GM21529 (cell line): ENCODE results near the gene CTBP2.
"Not testable (repeated sequence)": the region's sequence is repeated elsewhere in the genome, so short reads cannot be mapped to it uniquely, and the experiment has no call there.

Source experiments
- ATAC-seq: cut with Tn5 transposase; IDR thresholded peaks from one replicate; pipeline ENCODE4 v1.9.1; 2021; ENCODE audit not compliant: unreplicated experiment

Gene CTBP2

DNA sequence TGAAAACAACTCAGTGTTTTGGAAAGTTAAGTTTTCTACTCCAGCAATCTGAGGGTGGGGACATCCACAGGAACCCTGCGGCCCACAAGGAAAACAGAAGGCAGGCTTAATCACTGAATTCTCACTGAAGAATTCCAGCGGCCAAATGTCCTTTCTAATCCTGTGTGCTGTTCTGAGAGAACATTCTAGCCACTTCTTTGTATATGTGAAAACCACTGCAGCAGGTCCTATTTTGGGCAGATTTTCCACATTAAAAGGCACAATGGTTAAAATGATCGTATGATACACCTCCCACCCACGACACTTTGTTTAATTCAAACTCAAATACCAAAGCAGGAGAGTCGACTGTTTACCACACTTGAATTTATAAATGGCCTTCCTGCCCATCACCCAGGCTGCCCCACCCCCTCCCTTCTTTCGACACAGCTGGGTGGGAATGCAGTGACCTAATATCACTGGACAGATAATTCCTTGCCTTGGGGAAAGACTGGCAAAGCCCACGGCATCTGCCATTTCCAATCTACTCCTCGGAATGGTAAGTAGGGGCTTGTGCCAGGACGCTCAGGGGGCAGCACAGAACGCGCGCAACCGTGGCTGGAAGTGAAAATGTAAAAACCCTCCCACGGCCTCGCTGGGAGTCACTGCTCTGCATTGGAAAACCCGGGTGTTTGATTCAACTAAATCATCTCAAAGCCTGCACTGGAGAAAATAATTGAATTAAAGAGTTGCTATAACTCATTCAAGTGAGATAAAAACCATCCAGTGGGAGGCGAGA lies 67.0 kb downstream of the CTBP2 start:
- ATAC-seq, result no peak

DNA sequence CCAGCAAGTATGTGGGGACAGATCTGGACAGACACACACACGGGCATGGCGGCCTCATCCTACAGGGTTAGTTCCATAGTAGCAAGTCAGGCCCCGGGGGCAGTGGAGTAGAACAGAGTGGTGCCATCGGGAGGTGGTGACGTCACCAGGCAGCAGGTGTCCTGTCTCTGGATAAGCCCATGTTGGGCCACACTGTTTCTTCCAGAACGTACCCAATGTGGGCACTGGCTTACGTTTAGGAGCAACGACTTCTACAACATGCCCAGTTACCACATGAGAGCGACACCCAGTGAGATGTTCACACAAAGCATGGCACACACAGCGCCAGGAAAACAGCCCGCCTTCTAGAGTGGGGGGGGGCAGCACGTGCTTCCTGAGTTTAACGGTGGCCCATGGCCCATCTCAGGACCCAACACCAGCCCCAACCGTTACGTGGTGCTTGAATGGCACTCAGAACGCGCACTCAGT lies 67.8 kb downstream of the CTBP2 start:
- ATAC-seq, result no peak

DNA sequence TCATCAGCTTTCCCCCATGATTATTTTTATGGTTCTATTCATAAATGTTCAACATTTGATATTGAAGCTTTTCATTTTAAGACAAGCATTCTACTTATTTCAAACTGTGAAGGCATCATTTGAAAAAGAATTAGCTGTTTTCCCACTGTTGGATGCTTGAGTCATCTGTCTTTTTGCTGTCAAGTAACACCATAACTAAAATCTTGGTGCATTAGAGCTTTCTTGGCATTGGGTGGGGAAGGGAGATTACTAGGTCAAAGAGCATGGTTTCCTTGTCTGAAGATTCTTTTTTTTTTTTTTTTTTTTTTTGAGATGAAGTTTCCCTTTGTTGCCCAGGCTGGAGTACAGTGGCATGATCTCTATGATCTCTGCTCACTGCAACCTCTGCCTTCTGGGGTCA lies 68.5 kb downstream of the CTBP2 start:
- no peak for ATAC-seq

DNA sequence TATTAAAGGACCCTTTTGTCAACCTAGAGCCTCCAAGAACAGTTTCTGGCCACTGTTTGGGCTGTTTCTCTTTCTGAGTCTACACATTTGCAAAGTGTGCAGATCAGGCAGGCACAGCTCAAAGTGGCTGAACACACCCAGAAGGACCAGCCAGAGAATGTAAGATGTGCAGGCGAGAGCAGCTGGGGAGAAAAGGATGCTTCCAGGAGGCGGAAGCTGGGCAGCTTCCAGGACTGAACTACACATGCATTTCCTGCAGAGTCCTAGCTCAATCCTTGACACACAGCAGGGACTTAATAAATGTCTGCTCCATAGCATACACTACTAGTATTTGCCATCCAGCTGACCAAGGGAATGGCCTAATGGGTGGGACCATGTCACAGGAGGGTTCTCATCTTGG lies 70.9 kb downstream of the CTBP2 start:
- ATAC-seq, result no peak

DNA sequence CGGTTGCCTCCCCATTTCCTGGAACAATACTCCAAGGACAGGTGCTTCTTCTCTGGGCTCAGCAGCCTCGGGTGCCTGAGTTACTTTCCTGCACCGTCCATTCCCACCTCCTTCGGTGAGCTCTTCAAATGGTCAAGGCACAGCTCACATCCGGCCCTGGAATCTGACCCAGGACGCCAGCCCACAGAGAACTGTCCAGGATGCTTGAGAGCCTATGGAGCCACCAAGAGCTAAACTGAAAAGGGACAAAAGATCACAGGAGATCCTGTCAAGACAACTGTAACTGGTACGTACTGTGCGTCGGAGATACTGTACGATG lies 72.5 kb downstream of the CTBP2 start:
- ATAC-seq, result no peak

DNA sequence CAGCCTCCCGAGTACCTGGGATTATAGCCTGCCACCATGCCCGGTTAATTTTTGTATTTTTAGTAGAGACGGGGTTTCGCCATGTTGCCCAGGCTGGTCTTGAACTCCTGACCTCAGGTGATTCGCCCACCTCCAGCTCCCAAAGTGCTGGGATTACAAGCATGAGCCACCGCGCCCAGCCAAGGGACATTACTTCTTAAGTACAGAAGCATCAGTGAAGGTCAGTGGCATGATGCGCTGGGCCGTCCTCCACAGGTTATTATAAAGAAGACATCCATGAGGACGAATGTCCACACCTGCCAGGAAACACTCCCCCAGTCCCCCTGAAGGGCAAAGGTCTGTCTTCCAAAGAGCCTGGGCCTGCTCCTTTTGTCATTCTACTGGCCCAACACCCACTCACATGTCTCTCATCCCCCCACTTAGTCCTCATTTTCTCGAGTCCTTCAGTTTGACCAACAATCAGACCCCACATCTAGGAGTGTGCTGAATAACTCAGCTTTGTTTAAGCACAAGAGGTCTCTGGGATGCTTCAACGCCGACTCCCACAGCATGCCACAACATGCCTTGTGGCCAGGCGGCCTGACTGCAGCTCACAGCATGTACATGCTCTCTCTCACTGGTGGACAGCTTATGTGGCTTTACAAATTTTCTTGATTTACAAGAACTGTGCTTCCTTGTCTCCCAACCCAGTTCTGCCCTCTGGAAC lies 73.0 kb downstream of the CTBP2 start:
- no peak for ATAC-seq

DNA sequence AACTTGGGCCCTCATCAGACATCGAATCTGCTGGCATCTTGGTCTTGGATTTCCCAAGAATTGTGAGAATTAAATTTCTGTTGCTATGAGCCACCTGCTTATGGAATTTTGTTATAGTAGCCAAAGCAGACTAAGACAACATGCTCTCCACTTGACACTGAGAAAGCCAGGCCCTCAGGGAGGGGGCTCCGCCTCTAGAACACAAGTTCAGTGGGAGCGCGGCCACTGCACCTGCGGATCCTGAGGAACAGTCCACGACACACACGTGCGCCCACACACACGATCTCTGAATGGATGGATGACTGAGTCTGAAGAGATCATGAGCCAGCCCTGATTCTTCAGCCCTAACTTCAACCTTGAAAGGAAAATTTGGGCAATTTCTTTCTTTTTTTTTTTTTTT lies 73.7 kb downstream of the CTBP2 start:
- ATAC-seq, result no peak

DNA sequence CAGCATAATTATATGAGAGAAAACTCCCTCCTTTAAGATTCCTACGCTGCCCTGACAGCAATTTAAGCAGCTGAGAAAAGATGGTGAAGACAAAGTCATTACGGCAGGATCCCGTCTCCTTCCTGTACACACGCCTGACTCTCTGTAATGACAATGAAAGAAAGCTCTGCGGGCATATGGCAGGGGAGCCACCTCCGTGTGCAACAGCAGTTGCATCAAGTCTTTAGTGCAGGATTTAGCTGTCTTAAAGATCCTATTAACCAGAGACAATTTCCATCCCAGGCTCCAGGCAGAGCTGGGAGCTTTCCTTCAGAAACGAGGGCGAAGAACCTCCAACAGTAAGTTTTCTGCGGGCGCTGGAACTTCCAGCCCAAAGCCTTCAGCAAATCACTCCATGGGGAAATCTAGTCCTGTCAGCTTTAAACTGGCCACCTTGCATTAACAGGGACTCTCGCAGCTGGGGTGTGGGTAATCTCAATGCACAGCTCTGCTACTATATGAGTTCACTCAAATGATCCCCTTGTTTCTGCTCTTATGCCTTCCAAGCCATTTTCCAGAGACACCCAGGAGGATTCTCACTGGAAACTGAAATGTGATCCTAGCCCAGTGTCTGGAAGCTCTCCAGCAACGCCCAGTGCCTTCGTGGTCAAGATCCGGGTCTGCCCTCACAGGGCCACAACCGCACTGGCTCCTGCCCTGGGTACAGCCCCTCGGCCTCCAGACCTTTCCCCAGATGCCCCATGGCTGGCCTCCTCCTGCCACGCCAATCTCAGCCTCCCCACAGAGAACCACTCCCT lies 74.9 kb downstream of the CTBP2 start:
- ATAC-seq, result no peak

DNA sequence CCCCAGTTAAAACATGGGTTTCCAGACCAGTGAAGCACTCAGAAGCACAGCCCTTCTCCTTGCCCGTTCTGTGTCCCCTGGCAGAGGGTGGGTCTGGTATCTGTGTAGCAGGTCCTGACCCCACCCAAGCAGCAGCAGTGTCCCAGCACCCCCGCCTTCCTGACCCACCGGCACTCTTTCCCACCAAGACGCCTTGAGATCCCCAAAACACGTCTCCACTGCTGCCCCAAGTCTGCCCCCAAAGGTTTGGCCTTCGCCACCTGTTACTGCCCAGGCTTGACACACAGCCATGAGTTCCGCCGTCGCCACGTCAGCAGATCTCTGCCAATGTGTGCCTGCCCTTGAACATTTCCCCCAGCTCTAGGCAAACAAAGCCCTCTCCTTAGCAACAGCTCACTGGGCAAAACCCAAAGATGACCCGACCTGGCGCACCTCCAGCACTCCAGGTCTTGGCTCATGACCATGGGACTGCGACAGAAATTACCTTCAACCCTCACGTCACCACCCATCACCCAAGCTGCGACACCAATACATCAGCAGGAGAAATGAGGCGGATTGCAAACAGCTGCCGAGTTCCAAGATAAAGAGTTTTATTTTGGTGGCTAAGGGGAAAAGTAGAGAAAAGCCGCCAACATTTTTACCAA lies 75.6 kb downstream of the CTBP2 start:
- no peak for ATAC-seq

DNA sequence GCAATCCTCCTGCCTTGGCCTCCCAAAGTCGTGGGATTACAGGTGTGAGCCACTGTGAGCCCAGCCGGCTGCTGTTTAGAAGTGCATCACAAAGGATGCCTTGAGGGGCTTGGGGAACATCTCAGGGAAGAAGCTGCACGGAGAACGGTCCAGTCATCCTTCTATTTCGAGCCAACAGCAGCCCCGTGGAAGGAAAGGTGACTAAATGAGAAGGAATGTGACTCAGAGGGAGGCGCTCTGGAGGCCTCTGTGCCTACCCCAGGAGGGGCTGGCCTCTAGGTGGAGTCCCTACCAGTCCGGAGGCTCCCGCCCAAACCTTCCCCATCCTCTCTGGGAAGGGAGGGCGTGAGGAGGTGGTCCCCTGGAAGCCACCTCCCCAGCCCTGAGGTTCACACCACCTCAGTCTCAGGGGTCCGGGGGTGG lies 76.2 kb downstream of the CTBP2 start:
- no peak for ATAC-seq

DNA sequence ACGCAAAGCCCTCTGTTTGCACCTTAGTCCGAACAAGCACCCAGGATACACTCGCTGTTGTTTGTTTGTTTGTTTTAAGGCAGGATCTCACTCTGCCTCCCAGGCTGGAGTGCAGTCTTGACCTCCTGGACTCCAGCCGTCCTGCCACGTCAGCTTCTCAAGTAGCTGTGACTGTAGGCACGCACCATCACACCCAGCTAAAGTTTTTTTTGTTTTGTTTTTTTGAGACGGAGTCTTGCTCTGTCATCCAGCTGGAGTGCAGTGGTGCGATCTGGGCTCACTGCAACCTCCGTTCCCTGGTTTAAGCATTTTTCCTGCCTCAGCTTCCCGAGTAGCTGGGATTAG lies 76.8 kb downstream of the CTBP2 start:
- no peak for ATAC-seq

DNA sequence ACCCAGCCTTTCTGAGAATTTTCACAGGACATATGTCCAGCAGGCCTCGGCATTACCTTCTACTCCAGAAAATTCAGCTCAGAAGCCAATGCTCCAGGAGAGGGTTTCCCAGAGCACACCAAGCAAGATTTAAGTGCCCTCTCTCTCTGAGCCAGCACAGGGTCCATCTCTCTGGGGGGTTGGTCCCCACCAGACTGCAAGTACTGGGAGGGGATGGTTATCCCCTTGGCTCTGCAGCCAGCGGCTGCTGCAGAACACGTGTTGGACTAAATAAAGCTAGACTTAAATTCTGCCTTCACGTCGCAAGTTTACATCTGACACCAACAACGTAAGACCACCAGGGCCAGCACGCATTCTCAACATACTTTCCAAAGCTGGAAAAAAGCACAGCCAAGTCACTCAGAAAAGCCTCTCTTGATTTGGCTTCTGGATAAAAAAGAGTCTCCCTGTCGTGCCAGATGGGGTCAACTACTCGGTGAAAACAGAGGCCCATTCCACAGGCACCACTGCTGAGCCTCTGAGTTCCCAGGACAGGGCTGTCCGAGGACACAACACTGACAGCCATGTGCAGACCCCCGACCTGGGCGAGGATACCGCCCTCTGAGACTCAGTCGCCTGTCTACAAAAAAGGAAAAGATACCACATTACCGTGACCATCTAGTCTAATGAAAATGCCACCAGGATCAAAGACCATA lies 77.3 kb downstream of the CTBP2 start:
- ATAC-seq, result no peak

DNA sequence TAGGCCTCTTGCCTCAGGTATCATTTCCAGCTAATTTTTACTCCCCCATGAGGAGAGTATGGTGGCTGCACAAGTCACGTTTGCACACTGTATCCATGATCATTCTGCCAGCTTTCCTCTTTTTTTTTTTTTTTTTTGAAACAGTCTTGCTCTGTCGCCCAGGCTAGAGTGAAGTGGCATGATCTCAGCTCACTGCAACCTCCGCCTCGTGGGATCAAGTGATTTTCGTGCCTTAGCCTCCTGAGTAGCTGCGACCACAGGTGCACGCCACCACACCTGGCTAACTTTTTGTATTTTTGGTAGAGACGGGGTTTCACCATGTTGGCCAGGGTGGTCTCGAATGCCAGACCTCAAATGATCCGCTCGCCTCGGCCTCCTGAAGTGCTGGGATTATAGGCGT lies 77.9 kb downstream of the CTBP2 start:
- ATAC-seq, result not testable (repeated sequence)

DNA sequence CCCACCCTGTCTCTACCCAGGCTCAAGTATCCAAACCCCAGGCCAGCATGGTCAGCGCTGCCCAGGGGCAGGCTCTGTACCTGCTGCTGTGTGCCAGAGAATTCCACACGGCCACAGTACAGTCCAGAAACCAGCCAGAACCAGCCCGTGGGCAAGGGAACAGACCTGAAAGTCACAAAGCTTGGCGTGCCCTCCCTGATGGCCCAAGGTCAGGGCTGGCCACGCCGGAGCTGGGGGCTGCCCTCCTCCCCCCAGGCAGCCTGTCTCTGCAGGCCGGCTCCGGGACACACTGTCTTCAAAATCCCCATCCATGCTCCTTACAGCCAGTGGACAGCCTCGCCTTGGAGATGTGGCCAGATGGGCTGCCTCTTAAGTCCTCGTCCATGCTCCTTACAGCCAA lies 78.4 kb downstream of the CTBP2 start:
- no peak for ATAC-seq

DNA sequence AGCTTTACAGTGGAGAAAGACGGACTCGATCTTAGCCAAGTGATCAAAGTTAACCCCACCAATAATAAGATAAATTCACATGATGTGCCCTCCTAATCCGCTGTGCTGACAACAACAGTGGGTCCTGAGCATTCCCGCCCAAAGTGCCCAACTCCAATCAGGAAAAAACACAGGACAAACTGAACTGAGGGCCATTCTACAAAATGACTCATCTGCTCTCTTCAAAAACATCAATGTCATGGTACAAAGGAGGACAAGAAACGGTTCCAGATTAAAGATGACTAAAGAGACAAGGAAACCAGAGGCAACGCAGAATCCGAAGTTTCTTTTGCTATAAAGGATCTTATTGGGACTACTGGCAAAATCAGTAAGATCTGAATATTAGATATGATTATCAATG lies 79.4 kb downstream of the CTBP2 start:
- no peak for ATAC-seq

DNA sequence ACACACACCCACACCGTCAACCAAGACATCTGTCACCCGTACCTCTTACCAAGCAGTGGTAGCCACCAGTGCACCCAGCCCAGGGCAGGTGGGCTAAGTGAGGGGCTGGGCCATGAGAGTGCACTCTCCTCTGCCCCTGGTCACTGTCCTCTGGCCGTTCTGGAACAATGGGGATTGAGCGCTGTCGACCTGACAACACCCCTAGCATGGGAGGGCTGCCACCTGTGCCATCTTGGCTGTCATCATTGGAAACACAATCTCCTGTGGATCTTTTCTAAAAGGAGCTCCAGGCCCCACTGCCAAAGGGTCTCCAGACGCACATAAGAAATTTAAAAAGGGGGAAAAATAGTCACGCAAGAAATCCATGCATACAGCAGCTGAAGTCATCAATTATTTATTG lies 80.1 kb downstream of the CTBP2 start:
- no peak for ATAC-seq

DNA sequence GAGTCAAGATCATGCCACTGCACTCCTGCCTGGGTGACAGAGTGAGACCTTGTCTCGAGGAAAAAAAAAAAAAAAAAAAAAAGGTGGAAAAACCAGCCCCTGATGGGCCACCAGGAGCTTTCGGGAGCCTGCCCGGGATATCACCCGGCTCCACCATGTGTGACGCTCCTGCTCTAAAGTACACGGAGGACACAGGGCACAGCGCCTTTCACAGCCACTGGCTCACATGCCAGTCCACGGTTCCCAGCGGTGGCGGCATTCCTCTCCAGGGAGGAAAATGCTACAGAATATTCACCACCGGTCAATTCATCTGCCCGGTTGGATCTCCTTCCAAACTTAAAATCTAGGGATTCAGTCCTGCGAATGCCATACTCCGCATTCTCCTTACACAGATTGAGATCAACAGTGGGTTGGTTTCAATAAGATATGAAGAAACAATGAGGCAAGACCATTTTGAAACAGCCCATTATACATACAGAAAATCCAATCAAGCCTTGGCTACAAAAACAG lies 81.2 kb downstream of the CTBP2 start:
- ATAC-seq, result no peak

DNA sequence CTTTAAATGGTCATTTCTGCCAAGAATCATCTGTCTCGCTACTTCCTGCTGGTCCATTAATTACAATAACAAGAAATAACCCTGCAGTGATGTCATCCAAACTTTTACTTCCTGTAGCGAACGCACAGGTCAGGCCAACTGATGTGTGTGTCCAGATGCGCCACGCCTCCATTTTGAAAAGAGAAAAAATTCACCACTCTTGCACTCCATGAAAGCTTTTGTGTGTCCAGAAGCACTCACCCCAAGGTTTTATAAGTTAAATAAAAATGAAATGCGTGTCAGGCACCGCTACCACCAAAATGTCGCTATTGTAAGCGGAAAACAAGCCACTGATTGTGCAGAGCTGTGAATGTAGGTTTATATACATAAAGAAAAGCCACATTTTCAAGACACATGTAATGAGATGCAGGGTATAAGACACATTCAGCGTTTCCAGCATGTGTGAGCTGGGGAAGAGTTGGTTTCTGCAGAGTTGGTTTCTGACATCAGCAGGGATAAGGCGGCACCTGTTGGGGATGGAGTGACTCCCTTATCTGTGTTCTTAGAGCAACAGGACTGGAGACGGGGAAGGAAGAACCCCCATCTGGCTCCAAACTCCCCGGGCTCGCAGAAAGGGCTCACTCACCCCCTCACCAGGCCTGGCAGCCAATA lies 83.3 kb downstream of the CTBP2 start:
- ATAC-seq, result no peak

DNA sequence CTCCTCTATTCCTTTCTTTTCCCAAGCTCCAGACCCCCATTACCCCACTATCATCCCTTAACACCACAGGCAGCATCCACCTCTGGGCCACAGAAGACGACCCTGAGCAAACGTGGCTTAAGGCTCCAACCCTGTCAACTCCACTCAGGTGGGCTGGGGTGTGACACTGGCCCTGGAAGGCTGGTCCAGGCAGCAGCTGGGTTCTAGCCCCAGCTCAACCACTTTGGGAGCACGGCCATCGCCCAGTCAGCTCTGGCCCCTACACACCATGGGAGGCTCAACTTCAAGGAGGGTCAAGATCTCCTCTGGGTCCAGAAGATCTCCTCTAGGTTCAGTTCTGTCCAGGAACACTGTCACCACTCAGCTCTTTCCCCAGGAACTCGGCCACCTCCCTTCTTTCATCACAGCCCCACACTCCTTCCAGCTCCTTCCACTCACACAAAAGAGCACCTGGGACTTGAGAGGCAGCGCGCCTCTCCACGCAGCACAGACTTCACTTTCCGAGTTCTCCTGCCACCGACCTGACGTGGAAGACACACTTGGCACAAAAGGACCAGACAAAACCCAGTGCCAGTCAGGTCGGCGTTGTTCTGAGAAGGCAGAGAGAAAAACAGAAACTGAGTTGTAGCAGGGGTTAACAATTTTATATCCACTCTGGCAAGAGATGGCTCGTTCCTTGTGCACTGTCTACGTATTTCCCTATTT lies 84.1 kb downstream of the CTBP2 start:
- ATAC-seq, result no peak

DNA sequence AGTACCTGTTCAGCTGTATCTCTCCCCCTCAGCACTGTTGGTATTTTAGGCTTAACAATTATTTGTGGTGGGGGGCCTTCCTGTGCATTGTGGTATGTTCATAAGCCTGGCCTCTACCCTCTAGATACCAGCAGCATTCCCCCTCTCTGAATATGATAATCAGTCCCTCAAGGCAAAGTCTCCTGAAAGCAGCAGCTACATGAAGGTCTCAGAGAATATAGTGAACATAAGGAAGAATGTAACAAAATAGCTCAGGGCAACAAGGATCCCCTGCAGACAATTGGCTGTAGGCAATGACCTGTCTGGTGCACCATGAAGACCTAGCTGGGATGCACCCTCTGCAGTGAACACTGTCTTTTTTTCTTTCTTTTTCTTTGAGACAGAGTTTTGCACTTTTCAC lies 86.4 kb downstream of the CTBP2 start:
- ATAC-seq, result no peak
